Progenitor cell of endocrine pancreas (in vitro differentiated cells): ENCODE data around the gene ATP4B. TPM values are rescaled to one million over a fixed set of nuclear protein-coding genes. Genes with fewer than 3 reads are reported as not detected.

Experiments
- DNase-seq: peaks from one replicate; pipeline ENCODE4 v3.0.0; 2021; ENCODE audit warnings: low spot score; ENCODE audit not compliant: unreplicated experiment
- H3K27ac Mint-ChIP-seq: 2 replicates; pipeline ENCODE4 v1.8.0; 2021; ENCODE audit warnings: mild to moderate bottlenecking, moderate library complexity, mixed read lengths
- H3K27me3 Mint-ChIP-seq: 2 replicates; pipeline ENCODE4 v1.8.0; 2021; ENCODE audit warnings: mixed read lengths
- H3K36me3 Mint-ChIP-seq: 2 replicates; pipeline ENCODE4 v1.8.0; 2022; ENCODE audit warnings: mixed read lengths; ENCODE audit not compliant: insufficient read depth
- H3K4me1 Mint-ChIP-seq: 2 replicates; pipeline ENCODE4 v1.8.0; 2021; ENCODE audit warnings: low read depth, mixed read lengths
- H3K4me3 Mint-ChIP-seq: 2 replicates; pipeline ENCODE4 v1.8.0; 2021; ENCODE audit warnings: low read depth, mild to moderate bottlenecking, moderate library complexity, mixed read lengths
- H3K9me3 Mint-ChIP-seq: 2 replicates; pipeline ENCODE4 v1.8.0; 2021; ENCODE audit warnings: low read depth, mixed read lengths
- total RNA-seq: library from RNA; stranded (reverse); gene quantifications from 2 replicates; pipeline ENCODE4 v1.2.1, GENCODE V29; 2021
- TF ChIP-seq, protein P1 (sequence below): fragments of 200-600 bp; sonication (generic); IDR thresholded peaks from one replicate; pipeline ENCODE4 v1.5.0; 2021; ENCODE audit warnings: antibody characterized with exemption, mild to moderate bottlenecking; ENCODE audit not compliant: unreplicated experiment

The ATP4B gene
- total RNA-seq, 1 donor from 2014 or later, result not detected

GRCh38 chr13:113644800-113645199 is 13.2 kb downstream of the ATP4B start:
- H3K27me3 Mint-ChIP-seq, result no peaks in the 10 kb centered on the region
- DNase-seq, result no peak

GRCh38 chr13:113643593-113643992 is 14.4 kb downstream of the ATP4B start:
- no peak for DNase-seq
- H3K9me3 Mint-ChIP-seq, result peaks cover 3% of the 10 kb centered on the region
- no peak overlapping the region for H3K4me3 Mint-ChIP-seq
- TF ChIP-seq, protein P1, sequence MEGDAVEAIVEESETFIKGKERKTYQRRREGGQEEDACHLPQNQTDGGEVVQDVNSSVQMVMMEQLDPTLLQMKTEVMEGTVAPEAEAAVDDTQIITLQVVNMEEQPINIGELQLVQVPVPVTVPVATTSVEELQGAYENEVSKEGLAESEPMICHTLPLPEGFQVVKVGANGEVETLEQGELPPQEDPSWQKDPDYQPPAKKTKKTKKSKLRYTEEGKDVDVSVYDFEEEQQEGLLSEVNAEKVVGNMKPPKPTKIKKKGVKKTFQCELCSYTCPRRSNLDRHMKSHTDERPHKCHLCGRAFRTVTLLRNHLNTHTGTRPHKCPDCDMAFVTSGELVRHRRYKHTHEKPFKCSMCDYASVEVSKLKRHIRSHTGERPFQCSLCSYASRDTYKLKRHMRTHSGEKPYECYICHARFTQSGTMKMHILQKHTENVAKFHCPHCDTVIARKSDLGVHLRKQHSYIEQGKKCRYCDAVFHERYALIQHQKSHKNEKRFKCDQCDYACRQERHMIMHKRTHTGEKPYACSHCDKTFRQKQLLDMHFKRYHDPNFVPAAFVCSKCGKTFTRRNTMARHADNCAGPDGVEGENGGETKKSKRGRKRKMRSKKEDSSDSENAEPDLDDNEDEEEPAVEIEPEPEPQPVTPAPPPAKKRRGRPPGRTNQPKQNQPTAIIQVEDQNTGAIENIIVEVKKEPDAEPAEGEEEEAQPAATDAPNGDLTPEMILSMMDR, result no peak
- peaks cover 47% of the 10 kb centered on the region for H3K36me3 Mint-ChIP-seq
- H3K27ac Mint-ChIP-seq, result no peak overlapping the region
- no peaks in the 10 kb centered on the region for H3K27me3 Mint-ChIP-seq
- H3K4me1 Mint-ChIP-seq, result no peaks in the 10 kb centered on the region

More at GRCh38 chr13:113644800-113645199, 13.2 kb downstream of the ATP4B start:
- H3K4me1 Mint-ChIP-seq, result no peaks in the 10 kb centered on the region
- no peak overlapping the region for H3K4me3 Mint-ChIP-seq
- TF ChIP-seq, protein P1, result no peak
- peaks cover 3% of the 10 kb centered on the region for H3K9me3 Mint-ChIP-seq
- H3K27ac Mint-ChIP-seq, result no peak overlapping the region
- H3K36me3 Mint-ChIP-seq, result peaks cover 42% of the 10 kb centered on the region

DNA sequence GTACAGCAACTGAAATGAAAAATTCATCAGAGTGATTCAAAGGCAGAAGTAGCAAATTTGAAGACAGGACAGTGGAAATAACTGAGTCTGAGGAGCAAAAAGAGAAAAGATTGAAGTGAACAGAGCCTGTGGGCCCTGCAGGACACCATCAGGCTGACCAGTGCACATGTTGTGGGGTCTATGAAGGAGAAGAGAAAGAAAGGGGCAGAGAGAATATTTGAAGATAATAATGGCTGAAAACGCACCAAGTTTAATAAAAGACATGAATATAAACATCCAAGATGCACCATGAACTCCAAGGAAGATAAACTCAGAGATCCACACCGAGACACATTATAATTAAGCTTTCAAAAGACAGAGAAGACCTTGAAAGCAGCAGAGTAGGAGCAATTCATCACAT is 15.4 kb downstream of the ATP4B start:
- TF ChIP-seq, protein P1, result no peak
- peaks cover 42% of the 10 kb centered on the region for H3K36me3 Mint-ChIP-seq
- no peaks in the 10 kb centered on the region for H3K27me3 Mint-ChIP-seq
- H3K9me3 Mint-ChIP-seq, result peaks cover 3% of the 10 kb centered on the region
- no peak overlapping the region for H3K4me3 Mint-ChIP-seq
- DNase-seq, result no peak
- no peaks in the 10 kb centered on the region for H3K4me1 Mint-ChIP-seq
- no peak overlapping the region for H3K27ac Mint-ChIP-seq

DNA sequence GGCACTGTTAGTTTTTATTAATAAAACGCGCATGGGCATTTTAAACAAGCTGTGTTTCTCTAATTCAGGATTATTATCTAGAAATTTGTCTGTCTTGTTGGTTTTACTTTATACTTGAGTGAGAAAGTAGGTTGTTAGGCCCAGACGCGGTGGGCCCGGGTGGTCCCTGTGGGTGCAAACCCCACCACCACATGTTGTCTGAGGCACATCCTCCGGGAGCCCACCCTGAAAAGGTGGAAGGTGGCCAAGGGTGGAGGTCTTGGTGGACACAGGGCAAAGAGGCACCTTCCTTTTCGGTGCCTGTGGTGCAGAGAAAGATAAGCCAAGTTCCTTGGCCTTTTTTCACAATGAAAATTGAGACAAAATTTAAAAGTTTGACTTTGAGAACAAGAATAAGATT is 16.6 kb downstream of the ATP4B start:
- Mint-ChIP-seq H3K27ac (no peak overlapping the region), H3K36me3 (peaks cover 47% of the 10 kb centered on the region), H3K4me1 (no peaks in the 10 kb centered on the region), H3K4me3 (no peak overlapping the region), H3K27me3 (no peaks in the 10 kb centered on the region), H3K9me3 (peaks cover 3% of the 10 kb centered on the region)
- TF ChIP-seq, protein P1, result no peak
- no peak for DNase-seq

GRCh38 chr13:113639616-113640262 is 18.3 kb downstream of the ATP4B start:
- peaks cover 3% of the 10 kb centered on the region for H3K9me3 Mint-ChIP-seq
- no peak for DNase-seq
- no peak overlapping the region for H3K27ac Mint-ChIP-seq
- no peaks in the 10 kb centered on the region for H3K27me3 Mint-ChIP-seq
- H3K36me3 Mint-ChIP-seq, result peaks cover 54% of the 10 kb centered on the region
- TF ChIP-seq, protein P1, result no peak
- H3K4me3 Mint-ChIP-seq, result no peak overlapping the region
- no peaks in the 10 kb centered on the region for H3K4me1 Mint-ChIP-seq
